ENCODE results near the gene ATP1A4. TPM values are rescaled to one million over a fixed set of nuclear protein-coding genes. Genes with fewer than 3 reads are reported as not detected.

ATP1A4 gene
- total RNA-seq, 1 experiment from 2014 or later, result not detected

DNA sequence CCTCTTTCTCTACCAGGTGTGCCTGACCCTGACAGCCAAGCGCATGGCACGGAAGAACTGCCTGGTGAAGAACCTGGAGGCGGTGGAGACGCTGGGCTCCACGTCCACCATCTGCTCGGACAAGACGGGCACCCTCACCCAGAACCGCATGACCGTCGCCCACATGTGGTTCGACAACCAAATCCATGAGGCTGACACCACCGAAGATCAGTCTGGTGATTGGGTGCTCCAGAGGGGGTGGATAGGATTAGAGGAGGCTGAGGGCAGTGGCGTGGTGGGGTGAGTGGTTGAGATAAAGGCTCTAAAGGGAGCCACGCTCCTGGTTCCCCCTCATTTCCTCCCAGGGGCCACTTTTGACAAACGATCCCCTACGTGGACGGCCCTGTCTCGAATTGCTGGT is 22.8 kb upstream of the ATP1A4 start:
- H3K36me3 ChIP-seq (ENCODE audit: insufficient read depth, low read length, poor library complexity, severe bottlenecking), result no peaks in the 10 kb centered on the region
- POLR2A ChIA-PET (ENCODE audit: low non-redundant PET), result no interaction called here
- no peaks in the 10 kb centered on the region for H3K27me3 ChIP-seq (replicated peaks; ENCODE audit: insufficient read depth, low read depth, low read length, poor library complexity)
- CTCF ChIA-PET, result interaction anchor here (1.2 kb wide), 1 partner anchor 123 kb away, joined by 3 read pairs; no protein-coding TSS in a partner anchor
- TF ChIP-seq, protein P1, sequence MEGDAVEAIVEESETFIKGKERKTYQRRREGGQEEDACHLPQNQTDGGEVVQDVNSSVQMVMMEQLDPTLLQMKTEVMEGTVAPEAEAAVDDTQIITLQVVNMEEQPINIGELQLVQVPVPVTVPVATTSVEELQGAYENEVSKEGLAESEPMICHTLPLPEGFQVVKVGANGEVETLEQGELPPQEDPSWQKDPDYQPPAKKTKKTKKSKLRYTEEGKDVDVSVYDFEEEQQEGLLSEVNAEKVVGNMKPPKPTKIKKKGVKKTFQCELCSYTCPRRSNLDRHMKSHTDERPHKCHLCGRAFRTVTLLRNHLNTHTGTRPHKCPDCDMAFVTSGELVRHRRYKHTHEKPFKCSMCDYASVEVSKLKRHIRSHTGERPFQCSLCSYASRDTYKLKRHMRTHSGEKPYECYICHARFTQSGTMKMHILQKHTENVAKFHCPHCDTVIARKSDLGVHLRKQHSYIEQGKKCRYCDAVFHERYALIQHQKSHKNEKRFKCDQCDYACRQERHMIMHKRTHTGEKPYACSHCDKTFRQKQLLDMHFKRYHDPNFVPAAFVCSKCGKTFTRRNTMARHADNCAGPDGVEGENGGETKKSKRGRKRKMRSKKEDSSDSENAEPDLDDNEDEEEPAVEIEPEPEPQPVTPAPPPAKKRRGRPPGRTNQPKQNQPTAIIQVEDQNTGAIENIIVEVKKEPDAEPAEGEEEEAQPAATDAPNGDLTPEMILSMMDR (conservative IDR thresholded peaks at IDR 0.05; ENCODE audit: low read depth, low read length), result no peak
- no peak for TF ChIP-seq EZH2 (IDR thresholded peaks at IDR 0.05; ENCODE audit: borderline replicate concordance, low read depth, low read length, poor library complexity, severe bottlenecking)
- BruUV-seq (replicated peaks), result no TSS peak
- H3K4me1 ChIP-seq (ENCODE audit: insufficient read depth, low read length, poor library complexity, severe bottlenecking), result no peaks in the 10 kb centered on the region
- no peak for DNase-seq (ENCODE audit: low spot score)
- no peak overlapping the region for H3K27ac ChIP-seq (ENCODE audit: low read depth, low read length, poor library complexity, severe bottlenecking)
- H3K4me3 ChIP-seq (ENCODE audit: low read depth, low read length, poor library complexity, severe bottlenecking), result no peak overlapping the region
- H3K9me3 ChIP-seq (ENCODE audit: low read depth, low read length, poor library complexity, severe bottlenecking), result no peaks in the 10 kb centered on the region
- intact Hi-C loops (cut with micrococcal nuclease; ENCODE audit: unreplicated experiment), result no loop called here

DNA sequence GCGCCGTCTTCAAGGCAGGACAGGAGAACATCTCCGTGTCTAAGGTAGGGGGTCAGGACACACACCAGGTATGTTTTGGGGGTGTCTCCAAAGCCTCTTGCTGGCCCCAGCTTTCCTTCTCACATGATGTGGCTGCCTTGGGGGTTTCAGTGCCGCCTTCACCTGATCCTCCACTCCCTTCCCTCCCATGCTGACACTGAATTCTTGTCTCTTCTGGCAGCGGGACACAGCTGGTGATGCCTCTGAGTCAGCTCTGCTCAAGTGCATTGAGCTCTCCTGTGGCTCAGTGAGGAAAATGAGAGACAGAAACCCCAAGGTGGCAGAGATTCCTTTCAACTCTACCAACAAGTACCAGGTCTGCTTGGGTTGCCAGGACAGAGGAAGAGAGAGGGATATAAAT is 22.4 kb upstream of the ATP1A4 start:
- Histone ChIP-seq H3K4me1 (ENCODE audit: insufficient read depth, low read length, poor library complexity, severe bottlenecking) (no peaks in the 10 kb centered on the region), H3K27me3 (replicated peaks; ENCODE audit: insufficient read depth, low read depth, low read length, poor library complexity) (no peaks in the 10 kb centered on the region), H3K36me3 (ENCODE audit: insufficient read depth, low read length, poor library complexity, severe bottlenecking) (no peaks in the 10 kb centered on the region), H3K27ac (ENCODE audit: low read depth, low read length, poor library complexity, severe bottlenecking) (no peak overlapping the region), H3K4me3 (ENCODE audit: low read depth, low read length, poor library complexity, severe bottlenecking) (no peak overlapping the region), H3K9me3 (ENCODE audit: low read depth, low read length, poor library complexity, severe bottlenecking) (no peaks in the 10 kb centered on the region)
- BruUV-seq (replicated peaks), result no TSS peak
- intact Hi-C loops (cut with micrococcal nuclease; ENCODE audit: unreplicated experiment), result no loop called here
- DNase-seq (ENCODE audit: low spot score), result no peak
- CTCF ChIA-PET, result interaction anchor here (1.2 kb wide), 1 partner anchor 123 kb away, joined by 3 read pairs; no protein-coding TSS in a partner anchor
- TF ChIP-seq, protein P1 (conservative IDR thresholded peaks at IDR 0.05; ENCODE audit: low read depth, low read length), result no peak
- no peak for TF ChIP-seq EZH2 (IDR thresholded peaks at IDR 0.05; ENCODE audit: borderline replicate concordance, low read depth, low read length, poor library complexity, severe bottlenecking)
- POLR2A ChIA-PET (ENCODE audit: low non-redundant PET), result no interaction called here

DNA sequence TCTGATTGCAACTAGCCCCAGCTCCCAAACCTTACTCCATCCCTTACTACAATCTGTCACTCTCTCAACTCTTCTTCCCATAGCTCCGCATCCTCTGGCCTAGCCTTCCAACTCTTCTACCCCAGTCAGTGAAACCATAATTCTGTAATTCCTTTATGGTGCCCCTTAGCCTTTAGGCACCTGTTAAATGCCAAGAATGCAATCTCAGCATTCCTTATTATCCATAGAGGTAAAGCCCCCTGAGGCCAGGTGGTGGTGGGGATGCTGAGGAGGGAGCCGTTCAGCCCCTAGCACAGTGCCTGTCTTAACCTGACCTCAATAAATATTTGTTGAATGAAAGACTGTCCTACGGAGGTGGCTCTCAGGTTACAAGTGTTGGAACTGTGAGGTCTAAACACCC is 21.8 kb upstream of the ATP1A4 start:
- Histone ChIP-seq H3K36me3 (ENCODE audit: insufficient read depth, low read length, poor library complexity, severe bottlenecking) (no peaks in the 10 kb centered on the region), H3K27me3 (replicated peaks; ENCODE audit: insufficient read depth, low read depth, low read length, poor library complexity) (no peaks in the 10 kb centered on the region), H3K4me3 (ENCODE audit: low read depth, low read length, poor library complexity, severe bottlenecking) (no peak overlapping the region), H3K4me1 (ENCODE audit: insufficient read depth, low read length, poor library complexity, severe bottlenecking) (no peaks in the 10 kb centered on the region), H3K9me3 (ENCODE audit: low read depth, low read length, poor library complexity, severe bottlenecking) (no peaks in the 10 kb centered on the region), H3K27ac (ENCODE audit: low read depth, low read length, poor library complexity, severe bottlenecking) (no peak overlapping the region)
- intact Hi-C loops (cut with micrococcal nuclease; ENCODE audit: unreplicated experiment), result no loop called here
- POLR2A ChIA-PET (ENCODE audit: low non-redundant PET), result no interaction called here
- CTCF ChIA-PET, result no interaction called here
- no TSS peak for BruUV-seq (replicated peaks)
- no peak for TF ChIP-seq EZH2 (IDR thresholded peaks at IDR 0.05; ENCODE audit: borderline replicate concordance, low read depth, low read length, poor library complexity, severe bottlenecking)
- TF ChIP-seq, protein P1 (conservative IDR thresholded peaks at IDR 0.05; ENCODE audit: low read depth, low read length), result no peak
- DNase-seq (ENCODE audit: low spot score), result no peak

All from A673 (cell line).